ENCODE results near the gene FANCD2.

The FANCD2 gene

DNA sequence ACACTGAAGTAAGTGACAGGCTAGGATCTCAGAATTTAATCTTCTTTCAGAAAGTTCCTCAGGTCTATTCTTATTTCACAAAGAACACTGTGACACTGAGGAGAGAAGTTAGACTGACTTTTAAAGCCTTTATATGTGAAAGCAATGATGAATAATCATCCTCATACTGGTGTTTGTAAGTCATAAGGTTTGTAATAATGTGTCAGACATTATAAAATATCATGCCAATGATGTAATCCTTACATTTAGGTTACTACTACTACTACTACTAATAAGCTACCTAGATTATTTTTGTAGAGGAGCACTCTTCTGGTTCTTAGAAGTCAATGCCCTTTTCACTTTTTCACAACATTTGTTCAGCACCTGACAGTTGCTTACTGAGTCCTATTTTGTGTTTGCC is 48.4 kb downstream of the FANCD2 start:
- H3K9ac ChIP-seq (ENCODE audit: low read depth, low read length): no peak overlapping the region
- H3K36me3 ChIP-seq (ENCODE audit: insufficient read depth, low read length): peaks cover 68% of the 10 kb centered on the region
- no peaks in the 10 kb centered on the region for H3K27me3 ChIP-seq (ENCODE audit: insufficient read depth, low read length, poor library complexity)
- ATAC-seq (ENCODE audit: insufficient read depth, low read depth) (no peak), DNase-seq (no peak)
- no peak overlapping the region for H3K4me3 ChIP-seq (ENCODE audit: low read depth in 1 of 2, low read length in 2 of 2)
- no peak overlapping the region for H3K27ac ChIP-seq (ENCODE audit: low read length)
- no peak overlapping the region for H3K4me2 ChIP-seq (ENCODE audit: insufficient read depth, low read length)
- no peak for TF ChIP-seq EZH2 (IDR thresholded peaks at IDR 0.05; ENCODE audit: borderline replicate concordance, low read depth, low read length, severe bottlenecking)
- no peak for TF ChIP-seq CTCF (IDR thresholded peaks at IDR 0.05; ENCODE audit: borderline replicate concordance, extremely low read depth, low read length, poor library complexity, severe bottlenecking)
- H3K79me2 ChIP-seq (ENCODE audit: insufficient read depth, low read length): no peaks in the 10 kb centered on the region
- no peaks in the 10 kb centered on the region for H4K20me1 ChIP-seq (ENCODE audit: insufficient read depth, low read length)
- H3K4me1 ChIP-seq (ENCODE audit: insufficient read depth, low read length): no peaks in the 10 kb centered on the region
- no peak overlapping the region for H2AFZ ChIP-seq (ENCODE audit: low read depth, low read length)
- no peaks in the 10 kb centered on the region for H3K9me3 ChIP-seq (ENCODE audit: insufficient read depth, low read length, severe bottlenecking)

GRCh38 chr3:10081871-10082270 is 55.6 kb downstream of the FANCD2 start:
- H3K79me2 ChIP-seq (ENCODE audit: insufficient read depth, low read length): no peaks in the 10 kb centered on the region
- H4K20me1 ChIP-seq (ENCODE audit: insufficient read depth, low read length): no peaks in the 10 kb centered on the region
- H3K27me3 ChIP-seq (ENCODE audit: insufficient read depth, low read length, poor library complexity): no peaks in the 10 kb centered on the region
- no peaks in the 10 kb centered on the region for H3K4me1 ChIP-seq (ENCODE audit: insufficient read depth, low read length)
- no peak overlapping the region for H3K4me3 ChIP-seq (ENCODE audit: low read depth in 1 of 2, low read length in 2 of 2)
- H3K9me3 ChIP-seq (ENCODE audit: insufficient read depth, low read length, severe bottlenecking): no peaks in the 10 kb centered on the region
- DNase-seq: no peak
- no peak overlapping the region for H3K9ac ChIP-seq (ENCODE audit: low read depth, low read length)
- peaks cover 86% of the 10 kb centered on the region for H3K36me3 ChIP-seq (ENCODE audit: insufficient read depth, low read length)
- ATAC-seq (ENCODE audit: insufficient read depth, low read depth): no peak
- H3K4me2 ChIP-seq (ENCODE audit: insufficient read depth, low read length): no peak overlapping the region
- TF ChIP-seq CTCF (IDR thresholded peaks at IDR 0.05; ENCODE audit: borderline replicate concordance, extremely low read depth, low read length, poor library complexity, severe bottlenecking) (no peak), EZH2 (IDR thresholded peaks at IDR 0.05; ENCODE audit: borderline replicate concordance, low read depth, low read length, severe bottlenecking) (no peak)
- no peak overlapping the region for H3K27ac ChIP-seq (ENCODE audit: low read length)
- H2AFZ ChIP-seq (ENCODE audit: low read depth, low read length): no peak overlapping the region

GRCh38 chr3:10085738-10086137 is 59.5 kb downstream of the FANCD2 start:
- no peak overlapping the region for H3K4me2 ChIP-seq (ENCODE audit: insufficient read depth, low read length)
- H3K4me3 ChIP-seq (ENCODE audit: low read depth in 1 of 2, low read length in 2 of 2): no peak overlapping the region
- H3K9me3 ChIP-seq (ENCODE audit: insufficient read depth, low read length, severe bottlenecking): no peaks in the 10 kb centered on the region
- no peaks in the 10 kb centered on the region for H3K4me1 ChIP-seq (ENCODE audit: insufficient read depth, low read length)
- no peak for ATAC-seq (ENCODE audit: insufficient read depth, low read depth)
- no peak overlapping the region for H3K9ac ChIP-seq (ENCODE audit: low read depth, low read length)
- H2AFZ ChIP-seq (ENCODE audit: low read depth, low read length): no peak overlapping the region
- no peak for TF ChIP-seq EZH2 (IDR thresholded peaks at IDR 0.05; ENCODE audit: borderline replicate concordance, low read depth, low read length, severe bottlenecking)
- TF ChIP-seq CTCF (IDR thresholded peaks at IDR 0.05; ENCODE audit: borderline replicate concordance, extremely low read depth, low read length, poor library complexity, severe bottlenecking): no peak
- H3K36me3 ChIP-seq (ENCODE audit: insufficient read depth, low read length): peaks cover 87% of the 10 kb centered on the region
- no peak overlapping the region for H3K27ac ChIP-seq (ENCODE audit: low read length)
- no peak for DNase-seq
- no peaks in the 10 kb centered on the region for H3K79me2 ChIP-seq (ENCODE audit: insufficient read depth, low read length)
- no peaks in the 10 kb centered on the region for H3K27me3 ChIP-seq (ENCODE audit: insufficient read depth, low read length, poor library complexity)
- no peaks in the 10 kb centered on the region for H4K20me1 ChIP-seq (ENCODE audit: insufficient read depth, low read length)

GRCh38 chr3:10088256-10088655 is 62.0 kb downstream of the FANCD2 start:
- Histone ChIP-seq H3K36me3 (ENCODE audit: insufficient read depth, low read length) (peaks cover 83% of the 10 kb centered on the region), H3K4me3 (ENCODE audit: low read depth in 1 of 2, low read length in 2 of 2) (no peak overlapping the region), H4K20me1 (ENCODE audit: insufficient read depth, low read length) (no peaks in the 10 kb centered on the region), H3K27me3 (ENCODE audit: insufficient read depth, low read length, poor library complexity) (no peaks in the 10 kb centered on the region), H3K4me1 (ENCODE audit: insufficient read depth, low read length) (no peaks in the 10 kb centered on the region), H3K4me2 (ENCODE audit: insufficient read depth, low read length) (no peak overlapping the region), H2AFZ (ENCODE audit: low read depth, low read length) (no peak overlapping the region), H3K9ac (ENCODE audit: low read depth, low read length) (no peak overlapping the region), H3K27ac (ENCODE audit: low read length) (no peak overlapping the region), H3K9me3 (ENCODE audit: insufficient read depth, low read length, severe bottlenecking) (no peaks in the 10 kb centered on the region), H3K79me2 (ENCODE audit: insufficient read depth, low read length) (no peaks in the 10 kb centered on the region)
- ATAC-seq (ENCODE audit: insufficient read depth, low read depth) (no peak), DNase-seq (no peak)
- TF ChIP-seq EZH2 (IDR thresholded peaks at IDR 0.05; ENCODE audit: borderline replicate concordance, low read depth, low read length, severe bottlenecking) (no peak), CTCF (IDR thresholded peaks at IDR 0.05; ENCODE audit: borderline replicate concordance, extremely low read depth, low read length, poor library complexity, severe bottlenecking) (no peak)

Measured in DND-41 (cell line).